ENCODE data around the gene PLPPR1.
"Not testable (repeated sequence)": the region's sequence is repeated elsewhere in the genome, so short reads cannot be mapped to it uniquely, and the experiment has no call there.

PLPPR1 gene

DNA sequence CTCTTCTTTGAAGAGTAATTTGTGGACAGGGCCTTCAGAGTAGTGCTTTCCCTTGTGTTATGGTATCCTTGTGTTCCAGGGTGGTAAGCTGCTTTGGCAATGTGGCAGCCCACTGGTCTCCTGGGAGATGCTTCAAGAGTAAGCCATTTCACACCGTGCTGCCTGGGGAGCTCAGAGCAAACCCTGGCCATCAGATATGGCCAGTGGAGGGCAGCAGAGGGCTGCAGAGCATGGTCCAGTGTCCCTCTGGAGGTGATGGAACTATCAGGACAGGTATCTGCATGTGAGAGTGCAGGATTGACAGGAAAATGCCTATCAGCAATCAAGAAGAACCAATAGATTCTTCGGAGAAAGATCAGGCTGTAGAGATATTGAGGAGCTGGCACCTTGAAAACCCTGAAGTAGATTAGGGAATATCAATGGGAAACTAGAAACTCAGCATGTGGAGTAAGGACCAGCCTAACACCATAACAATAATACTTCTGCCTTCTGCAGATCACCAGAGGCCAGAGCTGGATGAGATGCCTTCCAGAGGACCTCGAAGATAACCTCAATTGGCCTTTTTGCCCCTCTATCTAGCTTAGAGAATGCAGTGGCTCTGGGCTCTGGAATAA is 90.8 kb downstream of the PLPPR1 start:
- in situ Hi-C loops (cut with MboI; ENCODE audit: low sequenced_read_pairs), result no loop called here

DNA sequence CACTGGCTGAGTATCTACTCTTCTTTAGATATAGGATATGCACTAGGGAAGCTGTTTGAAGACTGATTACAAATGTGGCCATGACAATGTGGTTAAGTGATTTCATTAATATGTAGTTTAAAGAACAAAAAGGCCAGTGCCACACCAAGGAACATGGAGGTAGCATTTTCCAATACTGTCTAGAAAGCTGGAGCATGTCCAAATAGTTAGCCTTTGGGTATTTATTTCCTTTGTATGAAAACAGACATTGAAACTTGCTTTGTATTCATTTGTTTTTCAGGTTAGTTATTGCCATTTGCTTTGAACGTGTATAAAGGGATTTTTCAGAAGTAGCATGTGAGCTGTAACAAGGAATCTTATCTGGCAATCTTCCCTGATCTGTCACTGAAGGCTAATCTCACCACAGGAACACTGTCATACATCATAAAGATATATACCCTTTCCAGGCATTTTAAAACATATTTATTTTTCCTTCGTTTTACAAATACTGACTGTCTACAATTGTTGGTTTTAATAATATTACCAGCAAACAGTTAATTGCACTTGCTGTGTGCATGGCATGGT is 93.4 kb downstream of the PLPPR1 start:
- in situ Hi-C loops (cut with MboI; ENCODE audit: low sequenced_read_pairs), result no loop called here

DNA sequence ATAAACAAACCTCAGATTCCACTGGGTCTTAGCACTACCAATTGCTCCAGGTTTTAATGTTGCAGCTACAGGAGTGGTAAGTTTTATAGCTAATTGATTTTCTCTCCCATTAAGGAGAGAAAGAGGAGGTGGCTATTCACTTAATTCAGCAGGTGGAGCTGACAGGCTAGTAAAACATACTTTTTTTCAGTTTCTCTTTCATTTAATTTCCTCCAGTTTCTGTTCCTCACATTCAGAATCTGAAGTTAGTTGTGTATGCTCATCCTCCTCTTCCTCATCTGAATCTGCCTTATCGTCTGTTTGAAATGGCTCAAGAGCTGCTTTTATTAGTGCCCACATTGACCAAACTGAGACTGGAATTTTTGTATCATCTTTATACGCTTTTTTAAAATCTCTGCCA is 98.0 kb downstream of the PLPPR1 start:
- in situ Hi-C loops (cut with MboI; ENCODE audit: low sequenced_read_pairs), result no loop called here

DNA sequence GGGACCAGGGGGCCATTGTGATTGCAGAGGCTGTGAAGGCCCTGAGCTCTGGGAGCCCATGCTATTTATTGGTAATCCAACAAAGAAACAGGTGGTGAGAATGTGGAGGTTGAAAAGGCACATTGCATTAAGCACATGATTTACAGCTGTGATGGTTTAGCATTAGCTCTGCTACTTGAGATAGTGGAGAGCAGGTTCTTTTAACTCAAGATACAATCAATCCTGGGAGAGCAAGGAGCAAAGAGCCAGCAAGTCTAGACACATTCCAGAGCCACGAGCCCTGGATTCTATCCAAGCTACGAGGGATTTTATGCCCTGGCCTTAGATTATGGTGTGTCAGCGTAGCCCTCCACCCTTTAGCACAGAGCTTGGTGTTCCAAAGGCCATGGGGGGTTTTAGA is 98.8 kb downstream of the PLPPR1 start:
- in situ Hi-C loops (cut with MboI; ENCODE audit: low sequenced_read_pairs), result not testable (repeated sequence)

DNA sequence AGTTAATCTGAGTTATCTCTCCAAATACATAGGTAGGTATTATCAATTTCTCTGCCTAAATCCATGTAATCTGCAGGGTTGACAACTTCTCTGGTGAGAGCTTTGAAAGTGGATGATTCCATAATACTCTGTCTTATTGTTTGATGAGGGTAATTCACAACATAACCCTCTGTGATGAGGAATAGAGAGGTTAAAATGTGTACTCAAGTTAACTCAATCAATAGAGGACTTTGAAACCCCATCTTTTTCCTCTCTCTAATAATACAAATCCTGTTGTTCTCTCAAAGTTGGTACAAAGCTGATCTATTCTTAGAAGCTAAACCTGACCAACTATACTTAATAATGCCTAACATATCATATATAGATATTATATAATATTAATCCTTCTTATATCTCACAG is 100.1 kb downstream of the PLPPR1 start:
- in situ Hi-C loops (cut with MboI; ENCODE audit: low sequenced_read_pairs), result no loop called here

DNA sequence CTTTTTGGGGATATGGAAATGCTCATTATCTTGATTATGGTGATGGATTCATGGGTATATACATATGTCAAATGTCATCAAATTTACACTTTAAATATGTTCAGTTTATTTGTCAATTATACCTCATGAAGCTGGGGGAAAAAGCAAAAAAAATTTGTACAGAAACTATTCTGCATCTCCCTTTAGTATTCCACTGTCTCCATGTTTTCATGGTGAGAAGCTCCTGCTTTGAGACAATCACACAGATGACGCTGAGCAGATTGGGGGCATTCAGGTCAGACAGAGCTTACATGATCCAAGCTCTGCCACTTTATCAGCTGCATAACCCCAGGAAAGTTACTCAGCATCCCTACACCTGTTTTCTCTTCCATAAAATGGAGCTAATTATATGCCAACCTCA is 101.5 kb downstream of the PLPPR1 start:
- in situ Hi-C loops (cut with MboI; ENCODE audit: low sequenced_read_pairs), result no loop called here

DNA sequence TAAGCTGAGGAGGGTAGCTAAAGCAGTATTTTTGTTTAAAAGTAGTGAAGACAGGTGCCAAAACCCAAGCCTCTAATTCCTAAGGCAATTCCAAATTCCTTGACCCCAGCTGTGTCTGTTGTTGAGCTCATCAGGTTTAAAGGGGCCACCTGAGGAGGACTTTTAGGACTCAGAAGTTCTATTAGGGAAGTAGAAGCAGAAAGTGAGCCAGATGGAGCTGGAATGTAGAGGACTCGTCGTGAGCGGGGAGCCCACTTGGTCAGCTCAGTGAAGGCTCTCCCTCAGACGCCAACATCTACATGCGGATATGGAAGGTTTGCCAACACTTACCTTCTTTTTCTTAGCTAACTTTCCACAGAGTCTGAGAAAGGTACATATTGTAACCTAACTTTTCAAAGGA is 102.8 kb downstream of the PLPPR1 start:
- in situ Hi-C loops (cut with MboI; ENCODE audit: low sequenced_read_pairs), result no loop called here

DNA sequence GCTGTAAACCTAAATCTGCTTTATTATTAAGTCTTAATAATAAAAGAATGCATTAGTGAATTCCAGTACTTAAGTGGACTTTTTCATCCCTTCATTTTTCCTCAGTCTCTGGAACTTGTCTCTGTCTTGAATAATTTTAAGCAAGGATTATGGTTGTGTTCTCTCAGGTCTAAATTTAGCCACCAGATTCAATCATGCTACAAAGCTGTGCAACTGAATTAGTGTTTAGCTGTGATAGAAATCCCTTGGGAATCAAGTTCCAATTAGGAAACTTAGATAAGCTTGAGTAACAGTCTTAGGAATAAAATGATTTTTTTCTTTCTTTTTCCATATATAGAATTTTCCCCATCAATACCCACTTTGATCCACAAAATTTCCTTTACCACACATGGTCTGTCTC is 104.3 kb downstream of the PLPPR1 start:
- in situ Hi-C loops (cut with MboI; ENCODE audit: low sequenced_read_pairs), result no loop called here

DNA sequence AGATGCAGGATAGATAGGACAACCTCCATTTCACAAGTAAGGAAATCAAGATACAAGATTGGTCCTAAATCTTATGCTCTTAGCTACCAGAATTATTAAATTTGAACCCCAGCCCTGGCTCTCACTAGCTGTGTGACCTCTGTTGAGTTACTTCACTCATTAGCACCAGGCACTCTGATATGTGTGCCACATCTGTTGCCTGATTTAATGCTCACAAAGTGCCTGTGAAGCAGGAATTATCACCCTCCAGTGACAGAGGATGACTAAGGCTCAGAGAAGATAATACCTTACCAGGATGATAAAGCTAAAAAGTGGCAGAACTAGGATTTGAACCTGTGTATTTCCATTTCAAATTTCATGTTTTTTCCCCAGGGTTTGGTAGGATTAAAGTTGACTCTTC is 110.0 kb downstream of the PLPPR1 start:
- in situ Hi-C loops (cut with MboI; ENCODE audit: low sequenced_read_pairs), result no loop called here

DNA sequence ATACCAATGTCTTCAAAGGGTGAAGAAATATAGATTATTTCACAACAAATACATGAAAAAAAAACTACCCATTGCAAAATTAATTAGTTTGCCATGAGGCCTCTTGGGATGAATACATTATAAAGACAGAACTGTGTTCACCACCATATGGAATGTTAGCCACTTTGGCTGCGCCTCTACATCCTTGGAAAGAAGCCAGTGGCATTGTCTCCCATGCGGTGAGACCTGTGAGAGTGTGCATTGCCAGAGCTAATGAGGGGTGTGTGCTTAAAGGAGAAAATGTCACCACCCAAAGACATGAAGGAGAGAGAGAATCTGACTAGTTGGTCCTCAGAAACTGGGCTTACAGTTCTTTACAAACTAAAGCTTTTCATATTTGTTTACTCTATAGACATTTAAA is 110.6 kb downstream of the PLPPR1 start:
- in situ Hi-C loops (cut with MboI; ENCODE audit: low sequenced_read_pairs), result no loop called here

DNA sequence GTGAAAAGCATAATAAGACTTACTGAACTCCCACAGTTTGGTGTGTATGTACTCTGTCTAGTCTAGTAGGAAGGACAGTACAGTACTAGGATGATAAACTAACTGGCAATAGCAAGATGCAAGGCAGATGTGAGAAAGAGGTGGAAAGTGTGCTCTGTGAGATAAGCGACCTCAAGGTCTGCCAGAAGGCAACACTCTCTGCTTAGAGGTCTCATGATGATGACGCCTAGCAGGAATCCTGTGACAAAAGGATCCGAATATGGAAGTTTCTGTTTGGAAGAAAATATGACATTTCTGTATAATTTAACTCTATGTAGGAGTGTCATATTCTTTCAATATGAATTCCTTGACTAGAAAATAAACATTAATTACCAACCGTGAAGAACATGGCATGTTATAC is 112.2 kb downstream of the PLPPR1 start:
- in situ Hi-C loops (cut with MboI; ENCODE audit: low sequenced_read_pairs), result no loop called here

DNA sequence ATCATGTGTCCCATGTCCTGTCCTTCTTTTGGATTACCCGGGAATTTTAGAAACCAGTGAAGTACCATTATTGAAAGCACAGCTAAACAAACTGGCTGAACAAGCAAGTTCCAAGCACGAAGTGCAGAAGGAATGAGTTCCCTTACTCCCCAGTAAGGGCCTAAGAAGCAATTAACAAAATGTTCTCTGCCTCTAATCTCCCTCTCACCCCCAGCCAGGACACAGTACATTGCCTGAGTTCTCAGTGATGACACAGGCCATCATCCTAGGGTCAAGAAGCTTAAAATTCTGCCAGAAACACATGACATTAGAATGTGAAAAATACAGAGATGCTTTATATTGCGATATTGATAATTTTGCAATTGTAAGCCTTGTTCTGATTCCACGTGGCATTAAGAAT is 118.0 kb downstream of the PLPPR1 start:
- in situ Hi-C loops (cut with MboI; ENCODE audit: low sequenced_read_pairs), result no loop called here

DNA sequence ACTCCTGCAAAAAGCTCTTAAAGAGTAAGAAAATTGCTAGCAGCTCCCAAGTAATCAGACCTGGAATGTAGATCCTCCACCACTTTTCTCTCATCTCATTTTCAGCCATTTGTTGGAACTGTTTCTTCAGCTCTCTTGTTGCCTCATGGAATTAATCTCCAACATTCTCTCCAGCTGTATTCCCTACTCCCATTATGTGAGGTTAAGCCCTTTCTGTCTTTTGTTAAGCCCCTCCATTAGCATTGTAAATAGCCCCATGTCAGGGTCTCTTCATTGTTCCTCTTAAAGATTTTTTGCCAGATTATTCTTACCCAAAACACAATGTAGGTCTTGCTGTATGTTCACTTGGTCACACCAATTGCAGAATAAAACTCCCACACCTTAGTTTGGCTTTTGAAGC is 119.8 kb downstream of the PLPPR1 start:
- in situ Hi-C loops (cut with MboI; ENCODE audit: low sequenced_read_pairs), result no loop called here

DNA sequence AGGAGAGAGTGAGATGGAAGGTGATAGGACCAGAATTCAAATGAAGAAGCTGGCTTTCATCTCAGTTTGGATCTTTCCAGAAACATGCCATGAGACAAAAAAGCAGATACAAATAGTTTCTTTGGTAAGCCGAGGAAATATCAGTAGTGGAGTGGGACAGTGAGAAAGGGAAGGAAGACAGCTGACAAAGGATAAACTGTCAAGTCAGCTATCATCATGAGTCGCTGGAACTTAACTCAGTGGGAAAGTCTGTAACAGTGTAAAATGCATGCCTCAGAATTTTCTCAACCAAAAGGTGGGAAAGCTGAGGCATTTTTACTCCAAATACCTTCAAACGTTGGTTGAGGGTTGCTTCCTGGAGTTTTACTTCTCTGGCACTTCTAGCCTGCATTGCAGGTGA is 129.8 kb downstream of the PLPPR1 start:
- in situ Hi-C loops (cut with MboI; ENCODE audit: low sequenced_read_pairs), result no loop called here

DNA sequence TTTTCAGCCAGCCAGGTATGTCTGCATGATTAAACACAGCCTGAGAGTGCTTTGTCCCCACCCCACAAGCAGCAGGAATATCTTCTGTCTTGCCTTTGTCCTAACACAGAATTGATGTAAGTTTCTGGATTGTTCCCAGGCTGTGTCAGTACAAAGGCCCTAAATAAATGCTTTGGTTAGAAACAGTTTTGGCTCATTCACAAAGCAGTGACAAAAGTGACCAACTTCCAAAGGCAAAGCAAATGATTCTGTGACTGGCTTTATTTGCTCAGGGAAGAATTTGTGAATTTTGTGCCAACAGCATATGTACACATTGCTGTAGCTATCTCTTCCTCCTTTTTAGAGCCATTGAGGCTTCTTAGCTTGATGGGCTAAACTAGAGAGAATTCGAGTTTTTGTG is 133.7 kb downstream of the PLPPR1 start:
- in situ Hi-C loops (cut with MboI; ENCODE audit: low sequenced_read_pairs), result no loop called here

DNA sequence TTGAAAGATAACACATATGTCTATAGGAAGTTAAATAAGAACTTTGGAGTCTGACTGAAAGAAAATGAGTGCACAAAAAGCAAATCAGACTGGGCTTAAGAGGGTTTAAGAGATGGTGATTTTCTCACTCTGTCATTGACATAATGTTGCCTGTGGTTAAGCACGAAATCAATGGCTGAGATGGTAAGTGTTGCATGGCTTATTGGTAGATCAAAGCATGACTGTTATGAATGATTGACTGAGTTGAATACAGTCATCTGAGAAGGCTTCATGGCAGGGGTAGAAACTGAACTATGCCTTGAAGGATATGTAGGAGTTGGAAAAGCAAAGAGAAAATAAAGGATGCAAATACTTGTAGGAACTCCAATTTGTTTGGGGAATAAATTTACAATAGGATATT is 136.6 kb downstream of the PLPPR1 start:
- in situ Hi-C loops (cut with MboI; ENCODE audit: low sequenced_read_pairs), result no loop called here

DNA sequence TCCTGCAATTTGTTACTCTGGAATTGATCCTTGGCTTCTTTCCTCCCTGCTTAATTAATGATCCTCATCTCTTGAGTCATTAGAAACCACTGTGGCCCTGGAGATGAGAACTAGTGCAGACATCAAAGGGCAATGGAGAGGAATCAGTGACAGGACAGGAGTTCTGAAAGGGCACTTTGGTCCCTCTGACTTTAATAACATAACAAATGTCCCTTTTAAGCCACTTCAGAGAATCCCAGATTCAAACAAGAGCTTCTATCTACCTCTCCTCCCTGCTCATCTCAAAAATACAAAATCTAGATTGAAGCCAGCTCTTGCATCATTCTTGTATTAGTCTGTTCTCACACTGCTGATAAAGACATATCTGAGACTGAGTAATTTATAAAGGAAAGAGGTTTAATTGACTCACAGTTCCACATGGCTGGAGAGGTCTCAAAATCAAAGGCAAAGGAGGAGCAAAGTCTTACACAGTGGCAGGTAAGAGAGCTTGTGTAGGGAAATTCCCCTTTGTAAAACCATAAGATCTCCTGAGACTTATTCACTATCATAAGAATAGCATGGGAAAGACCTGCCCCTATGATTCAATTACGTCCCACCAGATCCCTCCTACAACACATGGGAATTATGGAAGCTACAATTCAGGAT is 139.1 kb downstream of the PLPPR1 start:
- in situ Hi-C loops (cut with MboI; ENCODE audit: low sequenced_read_pairs), result no loop called here

DNA sequence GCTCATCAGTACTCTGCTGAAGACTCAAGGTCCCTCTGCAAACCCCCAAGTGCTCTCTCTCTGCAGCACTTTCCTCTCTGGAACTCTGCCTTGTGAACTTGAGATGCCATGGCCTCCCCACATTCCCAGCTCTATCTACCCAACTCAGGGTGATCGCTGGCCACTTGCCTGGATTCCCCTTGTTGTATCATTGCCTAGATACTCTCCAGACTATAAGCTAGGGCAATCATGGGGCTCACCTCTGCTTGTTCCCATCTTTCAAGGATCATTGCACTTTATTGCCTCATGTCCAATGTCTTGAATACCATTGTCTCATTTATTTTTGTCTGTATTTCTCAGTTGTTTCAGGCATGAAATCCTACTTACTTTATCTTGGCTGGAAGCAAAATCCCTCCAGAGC is 144.1 kb downstream of the PLPPR1 start:
- in situ Hi-C loops (cut with MboI; ENCODE audit: low sequenced_read_pairs), result no loop called here

DNA sequence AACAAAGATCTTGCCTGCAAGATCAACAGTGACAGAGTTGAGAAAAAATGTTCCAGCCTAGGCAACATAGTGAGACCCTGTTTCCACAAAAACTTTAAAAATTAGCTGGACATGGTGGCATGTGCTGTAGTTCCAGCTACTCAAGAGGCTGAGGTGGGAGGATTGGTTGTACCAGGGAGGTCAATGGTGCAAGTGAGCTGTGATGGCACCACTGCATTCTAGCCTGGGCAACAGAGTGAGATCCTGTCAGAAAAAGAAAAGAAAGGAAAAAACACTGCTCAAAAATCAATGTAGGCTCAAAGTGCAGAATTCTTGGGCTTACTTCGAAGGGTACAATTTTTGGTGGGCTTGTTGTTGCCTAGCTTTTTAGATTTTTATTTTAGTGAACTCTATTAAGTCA is 145.4 kb downstream of the PLPPR1 start:
- in situ Hi-C loops (cut with MboI; ENCODE audit: low sequenced_read_pairs), result no loop called here

DNA sequence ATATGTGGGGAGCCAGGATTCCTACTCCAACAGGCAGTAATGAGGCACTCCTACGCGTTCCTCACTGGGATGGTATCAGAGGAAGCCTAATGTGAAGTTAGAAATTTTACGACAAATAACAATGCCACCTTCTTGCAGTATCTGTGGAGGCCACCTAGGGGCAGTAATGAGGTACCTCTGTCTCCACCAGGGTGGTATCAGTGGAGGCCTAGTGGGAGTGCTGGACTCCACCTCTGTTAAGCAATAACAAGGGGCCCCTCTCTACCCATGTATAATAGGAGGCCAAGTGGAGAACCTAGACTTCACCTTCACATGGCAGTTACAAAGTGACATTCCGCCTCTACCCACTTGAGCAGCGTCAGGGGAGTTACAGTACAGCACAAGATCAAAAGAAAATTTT is 147.9 kb downstream of the PLPPR1 start:
- in situ Hi-C loops (cut with MboI; ENCODE audit: low sequenced_read_pairs), result no loop called here

DNA sequence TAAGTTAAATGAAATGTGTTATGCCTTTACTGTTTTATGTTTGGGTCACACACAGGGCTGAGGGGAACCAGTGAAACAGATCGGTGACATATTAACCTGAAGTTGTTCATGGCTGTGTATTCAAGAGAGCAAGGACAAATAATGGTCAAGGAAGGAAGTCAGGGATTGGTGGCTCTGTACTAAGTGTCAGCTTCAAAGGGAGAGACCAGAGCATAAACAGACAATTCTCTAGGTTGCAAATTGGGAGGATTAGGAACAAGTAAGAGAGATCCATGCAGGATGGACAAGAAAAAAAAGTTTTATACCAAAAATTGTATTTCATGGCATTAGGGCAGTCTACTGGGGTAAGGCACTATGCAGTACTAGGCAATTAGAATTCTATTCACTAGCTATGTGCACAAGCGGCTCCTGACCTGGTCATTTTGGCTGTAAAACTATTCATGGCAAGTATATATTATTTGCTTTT is 156.3 kb downstream of the PLPPR1 start:
- in situ Hi-C loops (cut with MboI; ENCODE audit: low sequenced_read_pairs), result no loop called here

DNA sequence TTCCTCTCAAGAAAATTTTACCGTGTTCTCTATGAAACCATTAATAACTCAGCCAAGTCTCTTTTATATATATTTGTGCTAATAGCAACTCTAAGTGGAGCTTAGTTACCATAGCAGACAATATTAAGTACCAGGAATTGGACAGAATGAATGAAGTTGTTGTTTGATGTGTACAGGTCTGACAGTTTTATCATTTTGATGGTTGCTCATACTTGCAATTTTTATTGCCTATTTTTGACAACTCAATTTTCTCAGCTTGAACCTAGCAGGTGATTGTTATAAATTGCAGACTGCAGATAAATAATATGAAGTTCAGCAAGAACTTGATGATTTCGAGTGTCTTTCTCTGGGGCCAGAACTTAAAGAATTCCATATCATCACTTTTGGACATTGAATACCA is 163.2 kb downstream of the PLPPR1 start:
- in situ Hi-C loops (cut with MboI; ENCODE audit: low sequenced_read_pairs), result no loop called here

DNA sequence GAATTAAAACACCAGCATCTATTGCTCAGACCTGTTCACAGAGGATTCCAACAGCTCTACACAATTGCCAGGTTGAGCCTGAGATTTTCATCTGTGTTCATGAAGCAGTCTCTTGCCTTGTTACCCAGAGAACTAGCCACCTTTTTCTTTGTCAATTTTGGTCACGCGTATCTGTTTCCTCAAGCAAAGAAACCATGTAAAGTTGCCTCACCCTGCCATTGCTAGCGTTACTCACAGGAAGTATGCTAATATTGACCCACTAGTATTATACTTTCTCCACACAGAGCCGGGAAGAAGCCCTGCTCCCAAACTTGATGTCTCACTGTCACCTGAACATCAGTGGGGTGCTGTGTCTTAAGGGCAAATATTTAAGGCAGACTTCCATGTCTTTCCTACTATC is 168.5 kb downstream of the PLPPR1 start:
- in situ Hi-C loops (cut with MboI; ENCODE audit: low sequenced_read_pairs), result no loop called here
